HG02943 (cell line): Measurements from ENCODE around the gene ZBTB49.
"Not testable (repeated sequence)": the region's sequence is repeated elsewhere in the genome, so short reads cannot be mapped to it uniquely, and the experiment has no call there.

Experiments
- ATAC-seq: cut with Tn5 transposase; IDR thresholded peaks from one replicate; pipeline ENCODE4 v1.9.1; 2021; ENCODE audit warnings: mild to moderate bottlenecking, low read depth, moderate library complexity; ENCODE audit not compliant: unreplicated experiment

The ZBTB49 gene

GRCh38 chr4:4289941-4290850, at the start of gene ZBTB49, which contains the start of gene LYAR:
Gene ZBTB49, plus strand, starts transcription at chr4:4290251. Its CDS starts 9,695 bp downstream, at chr4:4299946.
Gene LYAR, minus strand, starts transcription at chr4:4290154. Its CDS starts 6,412 bp downstream, at chr4:4283742.
- peak; percentile 77 for ATAC-seq

- no peak for ATAC-seq
These were observed 44.9 kb upstream of the ZBTB49 start for GRCh38 chr4:4245172-4245571.

- peak; percentile 29 for ATAC-seq
These were observed 42.4 kb upstream of the ZBTB49 start for GRCh38 chr4:4247696-4248028.

GRCh38 chr4:4248029-4248884, 41.8 kb upstream of the ZBTB49 start, which contains the start of gene TMEM128:
Gene TMEM128, minus strand, starts transcription at chr4:4248223. Its CDS starts 21 bp downstream, at chr4:4248202.
- ATAC-seq, result peak; percentile 95

GRCh38 chr4:4248885-4249203, 41.2 kb upstream of the ZBTB49 start:
- no peak for ATAC-seq

GRCh38 chr4:4249342-4249741, 40.7 kb upstream of the ZBTB49 start:
- not testable (repeated sequence) for ATAC-seq

GRCh38 chr4:4249866-4250265, 40.2 kb upstream of the ZBTB49 start:
- ATAC-seq, result no peak

GRCh38 chr4:4254199-4254598, 35.9 kb upstream of the ZBTB49 start:
- no peak for ATAC-seq

GRCh38 chr4:4254666-4255065, 35.4 kb upstream of the ZBTB49 start:
- ATAC-seq, result no peak

GRCh38 chr4:4256799-4257198, 33.3 kb upstream of the ZBTB49 start:
- no peak for ATAC-seq

GRCh38 chr4:4257705-4258104, 32.3 kb upstream of the ZBTB49 start:
- not testable (repeated sequence) for ATAC-seq

GRCh38 chr4:4259484-4260100, 30.5 kb upstream of the ZBTB49 start:
- no peak for ATAC-seq

- no peak for ATAC-seq
These were observed 29.8 kb upstream of the ZBTB49 start for GRCh38 chr4:4260185-4260751.

GRCh38 chr4:4267981-4268380, 22.1 kb upstream of the ZBTB49 start:
- no peak for ATAC-seq

GRCh38 chr4:4268776-4269175, 21.3 kb upstream of the ZBTB49 start:
- ATAC-seq, result no peak

GRCh38 chr4:4269331-4269731, 20.7 kb upstream of the ZBTB49 start:
- no peak for ATAC-seq

- ATAC-seq, result no peak
These were observed 20.2 kb upstream of the ZBTB49 start for GRCh38 chr4:4269856-4270255.

GRCh38 chr4:4270529-4270928, 19.5 kb upstream of the ZBTB49 start:
- no peak for ATAC-seq

GRCh38 chr4:4271912-4272311, 18.1 kb upstream of the ZBTB49 start:
- no peak for ATAC-seq

- ATAC-seq, result no peak
These were observed 15.8 kb upstream of the ZBTB49 start for GRCh38 chr4:4274226-4274625.

GRCh38 chr4:4277531-4277930, 12.5 kb upstream of the ZBTB49 start:
- ATAC-seq, result no peak
